Measurements from ENCODE around the gene FHL2. TPM values are rescaled to one million over a fixed set of nuclear protein-coding genes. Genes with fewer than 3 reads are reported as not detected.

The FHL2 gene
- total RNA-seq, 1 donor from 2014 or later: 5.5 TPM

DNA sequence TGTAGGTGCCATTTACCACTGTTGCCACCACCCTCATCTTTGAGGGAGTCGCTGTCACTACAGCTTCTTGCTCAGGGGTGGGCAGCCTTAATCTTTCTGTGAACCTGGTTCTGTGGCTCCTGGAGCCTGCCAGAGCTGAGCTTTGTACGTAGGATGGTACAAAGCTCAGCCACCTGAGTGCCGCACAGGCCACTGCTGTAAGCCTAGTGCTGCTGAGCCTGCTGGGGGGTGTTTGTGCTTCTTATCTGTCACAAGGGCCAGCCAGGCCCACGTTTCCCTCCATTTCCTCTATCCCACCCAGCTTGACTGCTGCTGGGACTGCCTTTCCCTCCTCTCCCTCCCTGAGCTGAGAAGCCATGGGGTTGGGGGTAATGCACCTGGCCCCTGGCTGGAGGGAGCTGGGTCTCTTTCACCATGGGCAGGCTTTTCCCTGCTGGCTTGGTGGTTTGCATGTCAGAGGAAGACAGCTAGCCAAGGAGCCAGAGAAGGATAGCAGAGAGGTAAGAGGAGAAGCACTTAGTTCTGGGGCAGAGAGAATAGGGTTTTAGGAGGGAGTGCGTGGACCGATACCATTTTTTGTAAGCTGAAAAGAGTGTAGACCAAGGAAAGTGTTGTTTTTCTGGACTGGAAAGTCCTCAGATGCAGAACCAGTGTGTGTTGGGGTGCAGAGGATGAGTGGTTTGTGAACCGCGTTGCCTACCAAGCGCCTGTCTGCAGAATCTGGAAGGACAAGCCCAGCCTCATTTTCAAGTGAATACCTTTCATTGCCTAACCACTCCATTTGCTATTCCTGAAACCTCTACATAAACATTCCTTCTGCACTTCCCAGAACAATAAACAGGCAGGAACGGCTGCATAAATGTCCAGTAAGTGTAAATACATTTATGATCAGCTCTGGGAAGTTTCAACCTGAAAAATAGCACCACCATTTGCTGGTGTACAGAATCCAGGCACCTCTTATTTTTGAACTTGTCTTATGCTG lies 45.1 kb upstream of the FHL2 start:
- no peaks in the 10 kb centered on the region for H3K9me3 ChIP-seq
- H3K4me3 ChIP-seq: no peak overlapping the region
- DNase-seq (no peak), ATAC-seq (peak; percentile 40 to 48)
- H3K36me3 ChIP-seq: no peaks in the 10 kb centered on the region
- H3K27ac ChIP-seq: no peak overlapping the region
- intact Hi-C loops (cut with DNase I): no loop called here
- TF ChIP-seq CTCF (IDR thresholded peaks at IDR 0.05): no peak
- H3K4me1 ChIP-seq: peaks cover under 1% of the 10 kb centered on the region
- no peaks in the 10 kb centered on the region for H3K27me3 ChIP-seq (ENCODE audit: low read depth)

- Histone ChIP-seq H3K27me3 (ENCODE audit: low read depth) (no peaks in the 10 kb centered on the region), H3K36me3 (no peaks in the 10 kb centered on the region), H3K27ac (no peak overlapping the region), H3K9me3 (no peaks in the 10 kb centered on the region), H3K4me3 (no peak overlapping the region), H3K4me1 (peaks cover 11% of the 10 kb centered on the region)
- ATAC-seq (no peak), DNase-seq (no peak)
- intact Hi-C loops (cut with DNase I): no loop called here
- TF ChIP-seq CTCF (IDR thresholded peaks at IDR 0.05): no peak
Measured at GRCh38 chr2:105442721-105443120, 43.9 kb upstream of the FHL2 start.

- intact Hi-C loops (cut with DNase I): no loop called here
- TF ChIP-seq CTCF (IDR thresholded peaks at IDR 0.05): no peak
- Histone ChIP-seq H3K36me3 (no peaks in the 10 kb centered on the region), H3K27me3 (ENCODE audit: low read depth) (no peaks in the 10 kb centered on the region), H3K4me1 (peaks cover 11% of the 10 kb centered on the region), H3K27ac (no peak overlapping the region), H3K9me3 (no peaks in the 10 kb centered on the region), H3K4me3 (no peak overlapping the region)
- ATAC-seq (no peak), DNase-seq (no peak)
Measured at GRCh38 chr2:105442056-105442455, 43.2 kb upstream of the FHL2 start.

GRCh38 chr2:105439141-105439540 lies 40.3 kb upstream of the FHL2 start:
- no peaks in the 10 kb centered on the region for H3K36me3 ChIP-seq
- intact Hi-C loops (cut with DNase I): no loop called here
- no peaks in the 10 kb centered on the region for H3K27me3 ChIP-seq (ENCODE audit: low read depth)
- H3K4me1 ChIP-seq: peaks cover 11% of the 10 kb centered on the region
- DNase-seq (no peak), ATAC-seq (no peak)
- H3K27ac ChIP-seq: no peak overlapping the region
- TF ChIP-seq CTCF (IDR thresholded peaks at IDR 0.05): no peak
- H3K9me3 ChIP-seq: no peaks in the 10 kb centered on the region
- H3K4me3 ChIP-seq: no peak overlapping the region

GRCh38 chr2:105438104-105438929 lies 39.5 kb upstream of the FHL2 start:
- intact Hi-C loops (cut with DNase I): no loop called here
- Histone ChIP-seq H3K4me3 (no peak overlapping the region), H3K4me1 (peaks cover 11% of the 10 kb centered on the region), H3K27ac (peak overlapping the region; percentile 71), H3K36me3 (no peaks in the 10 kb centered on the region), H3K9me3 (no peaks in the 10 kb centered on the region), H3K27me3 (ENCODE audit: low read depth) (no peaks in the 10 kb centered on the region)
- TF ChIP-seq CTCF (IDR thresholded peaks at IDR 0.05): no peak
- DNase-seq: no peak
- peak; percentile 19 to 71 for ATAC-seq

Measured in lower lobe of right lung (tissue), 2 donors.